Neural crest cell (in vitro differentiated cells): ENCODE results near the gene TBC1D2. TPM values are rescaled to one million over a fixed set of nuclear protein-coding genes. Genes with fewer than 3 reads are reported as not detected.

ENCODE experiments used
- DNase-seq: peaks from one replicate; pipeline ENCODE4 v3.0.0; 2021; ENCODE audit warnings: low read depth, mixed read lengths, low spot score
- H3K27ac Mint-ChIP-seq: one replicate; pipeline ENCODE4 v1.8.0; 2021; ENCODE audit warnings: mild to moderate bottlenecking, mixed read lengths; ENCODE audit not compliant: unreplicated experiment
- H3K27me3 Mint-ChIP-seq: 2 replicates; pipeline ENCODE4 v1.8.0; 2021; ENCODE audit warnings: low read depth, mild to moderate bottlenecking, mixed read lengths
- H3K36me3 Mint-ChIP-seq: 2 replicates; pipeline ENCODE4 v1.8.0; 2021; ENCODE audit warnings: low read depth, mild to moderate bottlenecking, mixed read lengths
- H3K4me1 Mint-ChIP-seq: 2 replicates; pipeline ENCODE4 v1.8.0; 2021; ENCODE audit warnings: mixed read lengths
- H3K4me3 Mint-ChIP-seq: one replicate; pipeline ENCODE4 v1.8.0; 2021; ENCODE audit warnings: mild to moderate bottlenecking, mixed read lengths
- H3K9me3 Mint-ChIP-seq: 2 replicates; pipeline ENCODE4 v1.8.0; 2021; ENCODE audit warnings: mixed read lengths
- total RNA-seq: library from RNA; stranded (reverse); gene quantifications from 2 replicates; pipeline ENCODE4 v1.2.1, GENCODE V29; 2021
- TF ChIP-seq, protein P1 (sequence below): fragments of 200-600 bp; sonication (generic); conservative IDR thresholded peaks from 2 replicates; pipeline ENCODE4 v1.5.0; 2021; ENCODE audit warnings: antibody characterized with exemption, mild to moderate bottlenecking

Gene TBC1D2
- total RNA-seq, 1 donor from 2014 or later, result 2.4 TPM

DNA sequence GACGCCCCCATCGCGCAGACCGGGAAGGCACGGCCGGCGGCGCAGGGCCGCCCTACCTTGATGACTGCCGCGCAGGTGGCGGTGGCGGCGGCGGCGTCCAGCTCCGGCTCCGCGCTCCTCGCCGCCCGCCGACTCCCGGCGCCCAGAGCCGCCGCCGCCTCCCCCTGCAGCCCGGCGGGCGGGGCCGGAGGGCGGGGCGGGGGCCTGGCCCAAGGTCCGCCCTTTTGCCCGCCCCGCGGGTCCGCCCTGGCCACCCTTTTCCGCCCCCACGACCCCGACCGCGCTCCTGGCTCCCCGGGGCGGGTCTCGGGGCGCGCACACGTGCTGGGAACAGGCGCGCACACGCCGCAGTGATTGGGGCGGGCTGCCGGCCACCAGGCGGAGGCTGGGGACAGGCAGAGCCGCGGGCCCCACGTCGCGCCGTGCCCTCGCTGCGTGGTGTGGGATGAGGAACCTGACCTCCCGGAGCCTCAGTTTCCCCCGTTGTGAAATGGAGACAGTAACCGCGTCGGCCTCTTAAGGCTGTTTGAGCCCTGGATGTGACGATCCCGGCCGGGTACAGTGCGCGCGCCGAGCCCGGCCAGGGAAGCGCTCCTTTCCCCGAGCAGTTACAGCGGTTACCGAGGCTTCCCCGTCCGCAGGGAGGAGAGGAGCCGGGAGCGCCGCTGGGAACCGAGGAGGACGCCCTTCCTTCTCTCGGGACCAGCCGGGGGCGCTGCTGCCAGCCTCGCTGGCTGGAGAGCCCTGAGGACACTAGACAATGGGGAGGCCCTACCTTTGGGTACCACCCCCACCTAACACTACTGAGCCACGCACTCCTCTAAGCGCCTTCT is 62.7 kb downstream of the TBC1D2 start, which contains the start of gene CORO2A:
TSS of gene CORO2A (minus strand) at position 135 of the 833 bp plus-strand sequence. CDS start 34,977 bp downstream, outside the sequence.
- H3K27ac Mint-ChIP-seq, result no peak within 1 kb of the TSS
- H3K36me3 Mint-ChIP-seq, result no peaks in the 10 kb centered on the region
- H3K4me3 Mint-ChIP-seq, result peak within 1 kb of the TSS; percentile 88
- DNase-seq, result peak; percentile 62
- TF ChIP-seq, protein P1, sequence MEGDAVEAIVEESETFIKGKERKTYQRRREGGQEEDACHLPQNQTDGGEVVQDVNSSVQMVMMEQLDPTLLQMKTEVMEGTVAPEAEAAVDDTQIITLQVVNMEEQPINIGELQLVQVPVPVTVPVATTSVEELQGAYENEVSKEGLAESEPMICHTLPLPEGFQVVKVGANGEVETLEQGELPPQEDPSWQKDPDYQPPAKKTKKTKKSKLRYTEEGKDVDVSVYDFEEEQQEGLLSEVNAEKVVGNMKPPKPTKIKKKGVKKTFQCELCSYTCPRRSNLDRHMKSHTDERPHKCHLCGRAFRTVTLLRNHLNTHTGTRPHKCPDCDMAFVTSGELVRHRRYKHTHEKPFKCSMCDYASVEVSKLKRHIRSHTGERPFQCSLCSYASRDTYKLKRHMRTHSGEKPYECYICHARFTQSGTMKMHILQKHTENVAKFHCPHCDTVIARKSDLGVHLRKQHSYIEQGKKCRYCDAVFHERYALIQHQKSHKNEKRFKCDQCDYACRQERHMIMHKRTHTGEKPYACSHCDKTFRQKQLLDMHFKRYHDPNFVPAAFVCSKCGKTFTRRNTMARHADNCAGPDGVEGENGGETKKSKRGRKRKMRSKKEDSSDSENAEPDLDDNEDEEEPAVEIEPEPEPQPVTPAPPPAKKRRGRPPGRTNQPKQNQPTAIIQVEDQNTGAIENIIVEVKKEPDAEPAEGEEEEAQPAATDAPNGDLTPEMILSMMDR, result peak; percentile 56
- peaks cover 20% of the 10 kb centered on the region for H3K27me3 Mint-ChIP-seq
- H3K9me3 Mint-ChIP-seq, result no peaks in the 10 kb centered on the region
- peaks cover 26% of the 10 kb centered on the region for H3K4me1 Mint-ChIP-seq

DNA sequence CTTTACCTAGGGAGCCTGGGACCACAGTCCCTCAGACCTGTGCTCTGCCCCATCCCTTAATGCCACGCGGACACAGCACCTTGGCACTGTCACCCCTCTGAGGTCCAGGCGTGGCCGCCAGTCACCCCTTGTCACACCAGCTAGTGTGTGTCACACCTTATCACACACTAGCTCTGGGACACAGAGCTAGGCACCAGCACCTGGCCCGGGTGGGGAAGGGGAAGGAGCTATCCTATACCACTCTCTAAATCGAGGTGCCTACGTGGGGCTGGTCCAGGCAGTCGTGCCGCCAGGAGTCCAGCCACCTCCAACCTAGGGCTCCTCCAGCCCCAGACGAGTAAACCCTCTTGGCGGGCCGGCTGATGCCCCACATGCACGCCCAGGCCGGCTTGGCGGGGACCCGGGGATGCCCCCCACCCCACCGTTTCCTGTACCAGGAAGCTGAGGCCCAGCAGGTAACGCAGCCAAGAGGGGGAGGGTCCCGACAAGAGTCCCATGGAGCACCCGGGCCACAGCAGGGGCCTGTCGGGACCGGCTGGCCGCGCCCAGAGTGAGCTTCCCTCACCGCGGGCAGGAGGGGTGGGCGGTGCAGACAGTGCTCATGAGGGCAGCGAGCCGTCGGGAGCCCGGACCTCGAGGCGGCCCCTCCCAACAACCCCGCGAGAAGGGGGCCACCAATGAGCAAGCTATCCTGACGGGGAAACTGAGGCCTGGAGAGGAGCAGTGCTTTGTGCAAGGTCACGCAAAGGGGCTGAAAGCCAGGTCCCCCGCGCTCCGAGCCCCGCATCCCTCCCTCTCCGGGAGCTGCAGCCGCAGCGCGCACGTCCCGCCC is 63.6 kb downstream of the TBC1D2 start:
- TF ChIP-seq, protein P1, result no peak
- H3K4me1 Mint-ChIP-seq, result peaks cover 30% of the 10 kb centered on the region
- no peak overlapping the region for H3K27ac Mint-ChIP-seq
- H3K4me3 Mint-ChIP-seq, result peak overlapping the region; percentile 86
- H3K36me3 Mint-ChIP-seq, result no peaks in the 10 kb centered on the region
- no peaks in the 10 kb centered on the region for H3K9me3 Mint-ChIP-seq
- no peak for DNase-seq
- peaks cover 20% of the 10 kb centered on the region for H3K27me3 Mint-ChIP-seq

DNA sequence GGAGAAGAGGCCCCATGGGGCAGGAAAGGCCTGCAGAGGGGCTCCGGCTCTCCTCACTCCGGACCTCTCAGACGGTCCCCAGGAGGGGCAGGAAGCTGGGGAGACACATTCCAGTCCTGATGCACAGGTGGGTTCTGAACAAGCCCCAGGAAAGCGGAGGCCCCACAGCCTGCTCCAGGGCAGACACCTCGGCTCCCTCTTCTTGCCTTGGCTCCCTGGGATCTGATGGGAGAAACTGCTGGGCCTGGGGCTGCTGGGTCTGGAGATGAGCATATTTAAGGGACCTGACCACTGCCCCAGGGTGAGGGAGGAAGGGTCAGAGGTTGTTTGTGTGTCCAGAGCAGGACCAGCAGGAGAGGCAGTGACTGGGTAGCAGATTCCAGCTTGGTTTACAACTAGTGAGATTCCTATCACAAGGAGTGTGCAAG is 64.3 kb downstream of the TBC1D2 start:
- Mint-ChIP-seq H3K4me3 (peak overlapping the region; percentile 86), H3K27ac (no peak overlapping the region), H3K27me3 (peaks cover 20% of the 10 kb centered on the region), H3K4me1 (peaks cover 30% of the 10 kb centered on the region), H3K9me3 (no peaks in the 10 kb centered on the region), H3K36me3 (no peaks in the 10 kb centered on the region)
- no peak for DNase-seq
- TF ChIP-seq, protein P1, result no peak

DNA sequence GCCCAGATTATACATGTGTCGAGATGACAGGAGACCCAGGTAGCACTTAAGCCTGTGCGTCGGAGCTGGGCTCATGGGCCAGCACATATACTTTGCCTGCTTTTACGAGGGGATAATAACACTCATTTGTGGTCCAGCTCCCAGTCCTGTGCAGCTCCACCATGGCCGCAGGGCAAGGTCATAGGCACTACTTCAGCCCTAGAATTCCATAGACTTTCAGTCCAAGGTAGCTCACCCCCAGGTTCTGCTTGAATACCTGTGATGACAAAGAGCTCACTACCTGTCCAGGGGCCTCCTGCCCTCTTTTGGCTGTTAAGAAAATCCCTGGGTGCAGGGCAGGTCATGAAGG is 64.7 kb downstream of the TBC1D2 start:
- no peak for DNase-seq
- H3K4me1 Mint-ChIP-seq, result peaks cover 30% of the 10 kb centered on the region
- TF ChIP-seq, protein P1, result no peak
- H3K4me3 Mint-ChIP-seq, result peak overlapping the region; percentile 86
- H3K27ac Mint-ChIP-seq, result no peak overlapping the region
- H3K27me3 Mint-ChIP-seq, result peaks cover 20% of the 10 kb centered on the region
- H3K36me3 Mint-ChIP-seq, result no peaks in the 10 kb centered on the region
- H3K9me3 Mint-ChIP-seq, result no peaks in the 10 kb centered on the region

DNA sequence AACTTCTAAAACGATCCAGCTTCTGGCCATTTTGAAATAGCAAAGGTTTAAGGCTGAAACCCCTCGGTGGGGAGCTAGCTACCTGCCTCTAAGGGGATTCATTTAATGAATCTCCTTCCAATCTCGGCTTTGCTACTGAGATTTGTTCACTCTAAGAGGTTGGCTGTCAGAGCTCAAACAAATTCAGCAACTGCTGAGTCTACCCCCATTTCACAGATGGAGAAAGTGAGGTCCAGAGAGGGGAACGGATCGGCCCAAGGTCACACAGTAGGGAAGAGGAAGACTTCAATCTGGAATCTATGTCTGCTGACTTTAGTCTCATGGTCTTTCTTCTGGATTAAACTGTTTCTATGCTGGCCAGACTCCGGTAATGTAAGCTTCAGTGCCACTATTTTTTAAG is 66.0 kb downstream of the TBC1D2 start:
- Mint-ChIP-seq H3K4me3 (peak overlapping the region; percentile 72), H3K9me3 (no peaks in the 10 kb centered on the region), H3K36me3 (no peaks in the 10 kb centered on the region), H3K4me1 (peaks cover 30% of the 10 kb centered on the region), H3K27ac (no peak overlapping the region), H3K27me3 (peaks cover 20% of the 10 kb centered on the region)
- TF ChIP-seq, protein P1, result no peak
- DNase-seq, result no peak
